GM12878 (cell line): ENCODE measurements around the gene UNC5B. TPM values are rescaled to one million over a fixed set of nuclear protein-coding genes. Genes with fewer than 3 reads are reported as not detected.

Experiments used
- ATAC-seq: fragments of 200-7000 bp; cut with Tn5 transposase; 3 replicates; pipeline ENCODE4 v1.9.1; 2020; ENCODE audit warnings: mild to moderate bottlenecking, moderate library complexity
- BruUV-seq: library from RNA; stranded (reverse); fragments of 400-500 nt; replicated peaks from 2 replicates; lab custom pipeline; 2021; lab: Mats Ljungman, UMichigan
- CTCF ChIA-PET: fragments of 300-600 bp; sonication (Branson Sonifier 250); formaldehyde crosslinking; extraction: SDS; loops from one replicate; lab custom pipeline; 2021; ENCODE audit warnings: inconsistent platforms; lab: Yijun Ruan, JAX
- POLR2A ChIA-PET: fragments of 350-600 bp; formaldehyde crosslinking; extraction: SDS; loops from one replicate; lab custom pipeline; 2021; ENCODE audit warnings: inconsistent platforms; lab: Charles Lee
- RAD21 ChIA-PET: fragments of 300-600 bp; sonication (Branson Sonifier 250); formaldehyde crosslinking; loops from one replicate; lab custom pipeline; 2023; ENCODE audit warnings: antibody characterized with exemption; ENCODE audit not compliant: unreplicated experiment; lab: Charles Lee
- SMC1A ChIA-PET: fragments of 300-600 bp; sonication (Branson Sonifier 250); formaldehyde crosslinking; loops from one replicate; lab custom pipeline; 2023; ENCODE audit not compliant: unreplicated experiment, uncharacterized antibody; lab: Charles Lee
- DNase-seq: peaks from one replicate; pipeline ENCODE4 v3.0.0-alpha.2; 2011; ENCODE audit warnings: low read depth, low spot score
- FAIRE-seq: peaks from 3 replicates; lab custom pipeline; 2011; peaks lifted over from hg19 to GRCh38; lab: Jason Lieb, UNC
- H2AFZ ChIP-seq: 2 replicates; pipeline ENCODE4 v1.6.0; 2011; ENCODE audit warnings: low read depth, low read length, control low read depth; ENCODE audit not compliant: control insufficient read depth
- H3K27ac ChIP-seq: 2 replicates; pipeline ENCODE4 v1.5.1; 2011; ENCODE audit warnings: control low read depth; ENCODE audit not compliant: control insufficient read depth, insufficient read depth
- H3K27me3 ChIP-seq, 2 experiments: replicated peaks in 1 of 2; 2 replicates each; pipeline versions ENCODE4 v1.6.0 to v1.6.1; 2011; ENCODE audit warnings: low read length in 1 of 2; ENCODE audit not compliant: control insufficient read depth in 2 of 2, insufficient read depth in 2 of 2
- H3K36me3 ChIP-seq, 2 experiments: 2 replicates each; pipeline ENCODE4 v1.5.1; 2011; ENCODE audit warnings: low read length in 1 of 2; ENCODE audit not compliant: control insufficient read depth in 2 of 2, insufficient read depth in 2 of 2
- H3K4me1 ChIP-seq: 2 replicates; pipeline ENCODE4 v1.6.1; 2011; ENCODE audit warnings: mild to moderate bottlenecking, low read length, moderate library complexity, mixed read lengths; ENCODE audit not compliant: control insufficient read depth, insufficient read depth
- H3K4me2 ChIP-seq: 2 replicates; pipeline ENCODE4 v1.6.0; 2011; ENCODE audit warnings: control low read depth; ENCODE audit not compliant: control insufficient read depth, insufficient read depth
- H3K4me3 ChIP-seq: fragments of 200-600 bp; sonication (generic); 2 replicates; pipeline ENCODE4 v1.5.1; 2016
- H3K79me2 ChIP-seq: 2 replicates; pipeline ENCODE4 v1.6.0; 2011; ENCODE audit warnings: low read length; ENCODE audit not compliant: control insufficient read depth, insufficient read depth
- H3K9ac ChIP-seq: 2 replicates; pipeline ENCODE4 v1.8.0; 2011; ENCODE audit warnings: low read length, control low read depth, mixed read lengths; ENCODE audit not compliant: control insufficient read depth, insufficient read depth
- H3K9me3 ChIP-seq: replicated peaks from 3 replicates; pipeline ENCODE4 v1.5.1; 2011; ENCODE audit warnings: mild to moderate bottlenecking, low read length; ENCODE audit not compliant: control insufficient read depth, insufficient read depth
- H4K20me1 ChIP-seq: 2 replicates; pipeline ENCODE4 v1.6.0; 2011; ENCODE audit not compliant: control insufficient read depth, insufficient read depth
- BACH1 ChIP-seq: fragments of 450-650 bp; IDR thresholded peaks from 2 replicates; pipeline ENCODE4 v1.6.1; 2017; ENCODE audit warnings: mild to moderate bottlenecking, borderline replicate concordance
- BHLHE40 ChIP-seq, 2 experiments: fragments of 450-650 bp in 1 of 2; IDR thresholded peaks; 2 replicates each; pipeline ENCODE4 v1.6.1; 2011 to 2017; ENCODE audit warnings: low read depth in 2 of 2, borderline replicate concordance in 1 of 2, improper control_type of control experiment in 1 of 2, low read length in 1 of 2, mild to moderate bottlenecking in 1 of 2
- GATAD2B ChIP-seq: fragments of 450-650 bp; conservative IDR thresholded peaks from 2 replicates; pipeline ENCODE4 v1.6.1; 2017; ENCODE audit warnings: low read depth, mild to moderate bottlenecking, moderate library complexity
- HCFC1 ChIP-seq: fragments of 150-350 bp; IDR thresholded peaks from 2 replicates; pipeline ENCODE4 v1.6.1; 2014; ENCODE audit warnings: low read length
- HDAC2 ChIP-seq: fragments of 200-600 bp; sonication (generic); IDR thresholded peaks from 2 replicates; pipeline ENCODE4 v1.6.1; 2017
- IKZF1 ChIP-seq: fragments of 450-650 bp; conservative IDR thresholded peaks from 2 replicates; pipeline ENCODE4 v1.6.1; 2017; ENCODE audit warnings: antibody characterized with exemption, mild to moderate bottlenecking
- IKZF2 ChIP-seq, 2 experiments: fragments of 450-650 bp; IDR thresholded peaks; 2 replicates each; pipeline ENCODE4 v1.6.1; 2017; ENCODE audit warnings: mild to moderate bottlenecking in 2 of 2, moderate library complexity in 2 of 2
- MXI1 ChIP-seq: fragments of 150-350 bp; IDR thresholded peaks from 2 replicates; pipeline ENCODE4 v1.6.1; 2011; ENCODE audit warnings: low read depth, mild to moderate bottlenecking, inconsistent platforms, low read length, improper control_type of control experiment
- NBN ChIP-seq: fragments of 450-650 bp; IDR thresholded peaks from 2 replicates; pipeline ENCODE4 v1.6.1; 2016
- NFYA ChIP-seq: IDR thresholded peaks from 2 replicates; pipeline ENCODE4 v1.6.1; 2011; ENCODE audit warnings: low read depth, mild to moderate bottlenecking, low read length, improper control_type of control experiment, borderline replicate concordance
- POLR2A ChIP-seq: IDR thresholded peaks from 2 replicates; pipeline ENCODE4 v1.6.1; 2011; ENCODE audit warnings: low read depth, mild to moderate bottlenecking, low read length
- RCOR1 ChIP-seq: conservative IDR thresholded peaks from 2 replicates; pipeline ENCODE4 v1.6.1; 2012; ENCODE audit warnings: low read depth, low read length, improper control_type of control experiment
- RFX5 ChIP-seq: IDR thresholded peaks from 2 replicates; pipeline ENCODE4 v1.6.1; 2011; ENCODE audit warnings: low read depth, low read length, improper control_type of control experiment
- TARDBP ChIP-seq: IDR thresholded peaks from 2 replicates; pipeline ENCODE4 v1.6.1; 2016; ENCODE audit warnings: borderline replicate concordance
- WRNIP1 ChIP-seq: IDR thresholded peaks from 2 replicates; pipeline ENCODE4 v1.6.1; 2011; ENCODE audit warnings: low read depth, low read length, improper control_type of control experiment, borderline replicate concordance
- ZNF24 ChIP-seq: fragments of 450-650 bp; IDR thresholded peaks from 2 replicates; pipeline ENCODE4 v1.6.1; 2017; ENCODE audit warnings: antibody characterized with exemption, mild to moderate bottlenecking
- WGBS: methylation state at CpG from one replicate; pipeline ENCODE4 v1.1.6; 2016; ENCODE audit warnings: low lambda C conversion rate; ENCODE audit not compliant: insufficient replicate concordance, insufficient coverage; ENCODE audit errors: missing lambda C conversion rate; 5-methylcytosine and 5-hydroxymethylcytosine counted together
- in situ Hi-C: fragments of 300-500 bp; cut with MboI; formaldehyde crosslinking; loops from 9 replicates; pipeline ENCODE4 v1.14.3; 2018; ENCODE audit warnings: mixed read lengths
- intact Hi-C: fragments of 100-400 bp; cut with micrococcal nuclease; formaldehyde crosslinking; loops from one replicate; pipeline ENCODE4 v1.14.2; 2022; ENCODE audit not compliant: unreplicated experiment
- polyA plus RNA-seq, 11 experiments: library from polyadenylated mRNA; depleted of rRNA in 4 of 11; unstranded in 6 of 11; stranded (reverse) in 5 of 11; fragments of >200 nt; fragmentation: Nextera tagmentation in 4 of 11; fragmentation: Illumina TruSeq in 1 of 11; extraction: Ambion mirVana in 4 of 11; extraction: Trizol in 1 of 11; gene quantifications; 1 replicate in 1 of 11; 2 replicates in 10 of 11; pipeline versions ENCODE4 v1.2.1 to v1.2.3, GENCODE V29; 2011 to 2016; ENCODE audit warnings: inconsistent platforms in 2 of 11, missing spikeins in 2 of 11, low read depth in 1 of 11
- total RNA-seq, 4 experiments: library from RNA; depleted of rRNA in 3 of 4; stranded (reverse); fragments of >200 nt in 3 of 4; fragmentation: Illumina TruSeq in 1 of 4; extraction: Trizol in 1 of 4; gene quantifications; 2 replicates each; pipeline versions ENCODE4 v1.2.1 to v1.2.3, GENCODE V29; 2013 to 2021
- TF ChIP-seq, protein P1 (sequence below): fragments of 450-650 bp; IDR thresholded peaks from 2 replicates; pipeline ENCODE4 v1.6.1; 2014; ENCODE audit warnings: mild to moderate bottlenecking
- TF ChIP-seq, protein P2 (sequence below): fragments of 450-650 bp; IDR thresholded peaks from 2 replicates; pipeline ENCODE4 v1.6.1; 2017; ENCODE audit warnings: low read depth, mild to moderate bottlenecking, moderate library complexity
- TF ChIP-seq, protein P3 (sequence below), 3 experiments: IDR thresholded peaks in 2 of 3; conservative IDR thresholded peaks in 1 of 3; 2 replicates each; pipeline ENCODE4 v1.5.1; 2011; ENCODE audit warnings: low read depth in 3 of 3, low read length in 3 of 3, mild to moderate bottlenecking in 3 of 3, control low read depth in 2 of 3, moderate library complexity in 2 of 3, inconsistent platforms in 1 of 3, mixed read lengths in 1 of 3; ENCODE audit not compliant: control insufficient read depth in 2 of 3, insufficient read depth in 1 of 3; ENCODE audit errors: extremely low read depth in 1 of 3

UNC5B gene
- total and polyA plus RNA-seq, 10 of the 15 experiments (the other 5 are each of a cell fraction or from before 2014, with no cell fraction given), result 0.03 to 0.08 TPM; not detected in 8

DNA sequence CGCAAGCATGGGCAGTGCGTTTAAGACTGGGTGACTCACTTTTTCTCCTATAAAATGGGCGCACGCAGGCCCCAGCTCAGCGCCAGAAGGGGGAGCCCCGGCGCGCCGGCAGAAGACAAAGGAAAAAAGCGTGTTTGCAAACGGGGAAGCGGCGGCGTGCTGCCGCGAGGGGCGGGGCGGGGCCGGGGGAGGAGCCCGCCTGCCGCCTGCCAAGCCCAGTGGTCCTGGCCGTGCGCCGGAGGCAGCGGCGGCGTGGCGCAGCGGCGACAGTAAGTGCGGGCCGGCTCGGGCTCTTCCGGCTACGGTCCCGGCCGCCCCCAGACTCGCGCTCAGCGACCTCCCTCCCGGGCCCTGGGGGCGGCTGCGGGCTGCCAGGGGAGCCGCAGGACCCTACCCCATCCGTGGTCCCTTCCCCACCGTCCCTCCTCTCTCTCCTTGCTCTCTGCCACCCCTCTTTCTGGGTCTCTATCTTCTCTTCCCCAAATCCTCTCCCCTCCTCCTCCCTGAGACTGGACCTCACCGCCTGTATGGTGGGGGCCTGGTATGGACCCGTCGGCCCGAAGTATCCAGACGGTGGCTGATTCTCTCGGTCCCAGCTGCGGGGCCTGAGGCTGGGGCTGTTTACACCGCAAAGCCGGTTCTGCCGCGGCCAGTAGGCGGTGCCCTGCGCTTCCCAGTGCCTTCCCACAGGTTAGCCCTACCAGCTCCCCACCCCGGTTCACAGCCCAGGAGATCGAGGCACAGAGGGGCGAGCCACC is 106.9 kb downstream of the UNC5B start, which contains the start of gene SLC29A3:
Gene SLC29A3, plus strand, starts transcription at position 218 of the 758 bp plus-strand sequence. Its CDS starts 51 bp downstream, at position 269.
- POLR2A ChIA-PET, result interaction anchor here (0.6 to 3.5 kb wide), 7 partner anchors 55 to 740 kb away, joined by 3 to 26 read pairs (median 5); no protein-coding TSS in a partner anchor
- BruUV-seq, result no TSS peak
- Histone ChIP-seq H3K27ac (peak within 1 kb of the TSS; percentile 6; the same call in 1 of the 2 replicates), H3K36me3 (no peaks in the 10 kb centered on the region; a peak in 1 of 4 replicates), H2AFZ (peak within 1 kb of the TSS; percentile 91), H3K9ac (peak within 1 kb of the TSS; percentile 68), H3K4me3 (peak within 1 kb of the TSS; percentile 82), H3K27me3 (no peaks in the 10 kb centered on the region), H3K79me2 (no peaks in the 10 kb centered on the region), H4K20me1 (no peaks in the 10 kb centered on the region), H3K4me1 (peaks cover 8% of the 10 kb centered on the region), H3K4me2 (peak within 1 kb of the TSS; percentile 93), H3K9me3 (no peaks in the 10 kb centered on the region)
- FAIRE-seq (no peak), ATAC-seq (peak; percentile 96), DNase-seq (no peak)
- RAD21 ChIA-PET, result interaction anchor here (0.6 to 2.9 kb wide), 34 partner anchors 10 to 1374 kb away, joined by 3 to 77 read pairs (median 3); no protein-coding TSS in a partner anchor
- intact Hi-C loops (loop anchor here (1.0 to 10.0 kb wide), 7 partner anchors 58 to 578 kb away; no protein-coding TSS in a partner anchor), in situ Hi-C loops (loop anchor here (10.0 kb wide), 1 partner anchor 576 kb away; no protein-coding TSS in a partner anchor)
- WGBS, result 1% methylated on average over 41 of the region's 62 CpGs
- SMC1A ChIA-PET, result interaction anchor here (0.9 to 14.0 kb wide), 18 partner anchors 9 to 517 kb away, joined by 3 to 249 read pairs (median 4); no protein-coding TSS in a partner anchor
- CTCF ChIA-PET, result interaction anchor here (0.7 to 11.1 kb wide), 29 partner anchors 9 to 450 kb away, joined by 3 to 359 read pairs (median 4); partner anchors contain the start of gene CDH23
- TF ChIP-seq RFX5 (no peak), RCOR1 (0 out of 2 replicates have a peak, but pooled peaks have one; percentile 45), BHLHE40 (IDR thresholded peaks at IDR 0.05; ENCODE audit: borderline replicate concordance in 1 of 2, low read depth in 2 of 2, low read length in 1 of 2) (peak; percentile 23 to 73; a peak in 3 of 4 replicates), IKZF2 (IDR thresholded peaks at IDR 0.05) (peak; percentile 39 to 42; a peak in 3 of 4 replicates), HDAC2 (no peak), POLR2A (peak; percentile 82), NFYA (no peak), BACH1 (peak; percentile 57; the same call in 1 of the 2 replicates), ZNF24 (0 out of 2 replicates have a peak, but pooled peaks have one; percentile 10), HCFC1 (no peak), TARDBP (0 out of 2 replicates have a peak, but pooled peaks have one; percentile 48), MXI1 (peak; percentile 56), WRNIP1 (0 out of 2 replicates have a peak, but pooled peaks have one; percentile 27), GATAD2B (peak; percentile 70), NBN (peak; percentile 69), IKZF1 (peak; percentile 63; the same call in 1 of the 2 replicates)
- TF ChIP-seq, protein P1, sequence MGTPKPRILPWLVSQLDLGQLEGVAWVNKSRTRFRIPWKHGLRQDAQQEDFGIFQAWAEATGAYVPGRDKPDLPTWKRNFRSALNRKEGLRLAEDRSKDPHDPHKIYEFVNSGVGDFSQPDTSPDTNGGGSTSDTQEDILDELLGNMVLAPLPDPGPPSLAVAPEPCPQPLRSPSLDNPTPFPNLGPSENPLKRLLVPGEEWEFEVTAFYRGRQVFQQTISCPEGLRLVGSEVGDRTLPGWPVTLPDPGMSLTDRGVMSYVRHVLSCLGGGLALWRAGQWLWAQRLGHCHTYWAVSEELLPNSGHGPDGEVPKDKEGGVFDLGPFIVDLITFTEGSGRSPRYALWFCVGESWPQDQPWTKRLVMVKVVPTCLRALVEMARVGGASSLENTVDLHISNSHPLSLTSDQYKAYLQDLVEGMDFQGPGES, result no peak
- TF ChIP-seq, protein P2, sequence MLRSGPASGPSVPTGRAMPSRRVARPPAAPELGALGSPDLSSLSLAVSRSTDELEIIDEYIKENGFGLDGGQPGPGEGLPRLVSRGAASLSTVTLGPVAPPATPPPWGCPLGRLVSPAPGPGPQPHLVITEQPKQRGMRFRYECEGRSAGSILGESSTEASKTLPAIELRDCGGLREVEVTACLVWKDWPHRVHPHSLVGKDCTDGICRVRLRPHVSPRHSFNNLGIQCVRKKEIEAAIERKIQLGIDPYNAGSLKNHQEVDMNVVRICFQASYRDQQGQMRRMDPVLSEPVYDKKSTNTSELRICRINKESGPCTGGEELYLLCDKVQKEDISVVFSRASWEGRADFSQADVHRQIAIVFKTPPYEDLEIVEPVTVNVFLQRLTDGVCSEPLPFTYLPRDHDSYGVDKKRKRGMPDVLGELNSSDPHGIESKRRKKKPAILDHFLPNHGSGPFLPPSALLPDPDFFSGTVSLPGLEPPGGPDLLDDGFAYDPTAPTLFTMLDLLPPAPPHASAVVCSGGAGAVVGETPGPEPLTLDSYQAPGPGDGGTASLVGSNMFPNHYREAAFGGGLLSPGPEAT, result no peak
- TF ChIP-seq, protein P3, sequence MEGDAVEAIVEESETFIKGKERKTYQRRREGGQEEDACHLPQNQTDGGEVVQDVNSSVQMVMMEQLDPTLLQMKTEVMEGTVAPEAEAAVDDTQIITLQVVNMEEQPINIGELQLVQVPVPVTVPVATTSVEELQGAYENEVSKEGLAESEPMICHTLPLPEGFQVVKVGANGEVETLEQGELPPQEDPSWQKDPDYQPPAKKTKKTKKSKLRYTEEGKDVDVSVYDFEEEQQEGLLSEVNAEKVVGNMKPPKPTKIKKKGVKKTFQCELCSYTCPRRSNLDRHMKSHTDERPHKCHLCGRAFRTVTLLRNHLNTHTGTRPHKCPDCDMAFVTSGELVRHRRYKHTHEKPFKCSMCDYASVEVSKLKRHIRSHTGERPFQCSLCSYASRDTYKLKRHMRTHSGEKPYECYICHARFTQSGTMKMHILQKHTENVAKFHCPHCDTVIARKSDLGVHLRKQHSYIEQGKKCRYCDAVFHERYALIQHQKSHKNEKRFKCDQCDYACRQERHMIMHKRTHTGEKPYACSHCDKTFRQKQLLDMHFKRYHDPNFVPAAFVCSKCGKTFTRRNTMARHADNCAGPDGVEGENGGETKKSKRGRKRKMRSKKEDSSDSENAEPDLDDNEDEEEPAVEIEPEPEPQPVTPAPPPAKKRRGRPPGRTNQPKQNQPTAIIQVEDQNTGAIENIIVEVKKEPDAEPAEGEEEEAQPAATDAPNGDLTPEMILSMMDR (IDR thresholded peaks at IDR 0.05 in 2 of 3, conservative IDR thresholded peaks at IDR 0.05 in 1 of 3; ENCODE audit: control insufficient read depth in 2 of 3, extremely low read depth in 1 of 3, insufficient read depth in 1 of 3, low read depth in 3 of 3, low read length in 3 of 3), result peak; percentile 71 to 77 (median 73)
